GM23338 (cell line): Measurements from ENCODE around the gene CGREF1. TPM values are rescaled to one million over a fixed set of nuclear protein-coding genes. Genes with fewer than 3 reads are reported as not detected.

Experiments used
- ATAC-seq: fragments of 200-7000 bp; cut with Tn5 transposase; 3 replicates; pipeline ENCODE4 v1.9.1; 2020
- DNase-seq: peaks from one replicate; pipeline ENCODE4 v3.0.0-alpha.2; 2015; ENCODE audit warnings: low spot score
- H2AFZ ChIP-seq: fragments of 200-600 bp; sonication (generic); 2 replicates; pipeline ENCODE4 v1.8.0; 2016; ENCODE audit warnings: antibody characterized with exemption, mild to moderate bottlenecking, moderate library complexity
- H3F3A ChIP-seq: fragments of 200-600 bp; sonication (generic); replicated peaks from 2 replicates; pipeline ENCODE4 v1.8.0; 2017; ENCODE audit warnings: antibody characterized with exemption, mixed run types, low read depth
- H3K27ac ChIP-seq: fragments of 200-600 bp; sonication (generic); 2 replicates; pipeline ENCODE4 v1.6.1; 2016; ENCODE audit warnings: low read depth
- H3K27me3 ChIP-seq: fragments of 200-600 bp; sonication (generic); 2 replicates; pipeline ENCODE4 v1.8.0; 2016; ENCODE audit warnings: mild to moderate bottlenecking, mixed run types, moderate library complexity; ENCODE audit not compliant: insufficient read depth
- H3K36me3 ChIP-seq: fragments of 200-600 bp; sonication (generic); 2 replicates; pipeline ENCODE4 v1.8.0; 2016; ENCODE audit warnings: mild to moderate bottlenecking; ENCODE audit not compliant: insufficient read depth
- H3K4me1 ChIP-seq: fragments of 200-600 bp; sonication (generic); 2 replicates; pipeline ENCODE4 v1.8.0; 2016; ENCODE audit warnings: mild to moderate bottlenecking, moderate library complexity; ENCODE audit not compliant: insufficient read depth
- H3K4me2 ChIP-seq: fragments of 200-600 bp; sonication (generic); 2 replicates; pipeline ENCODE4 v1.7.1; 2017; ENCODE audit warnings: mixed run types
- H3K4me3 ChIP-seq: fragments of 200-600 bp; sonication (generic); 2 replicates; pipeline ENCODE4 v1.6.1; 2016; ENCODE audit warnings: mixed run types
- H3K79me2 ChIP-seq: fragments of 200-600 bp; sonication (generic); replicated peaks from 2 replicates; pipeline ENCODE4 v1.8.0; 2017; ENCODE audit warnings: mild to moderate bottlenecking; ENCODE audit not compliant: insufficient read depth
- H3K9me2 ChIP-seq: fragments of 200-600 bp; sonication (generic); 2 replicates; pipeline ENCODE4 v1.8.0; 2017; ENCODE audit not compliant: insufficient read depth
- H4K20me1 ChIP-seq: fragments of 200-600 bp; sonication (generic); replicated peaks from 2 replicates; pipeline ENCODE4 v1.8.0; 2017; ENCODE audit warnings: mild to moderate bottlenecking; ENCODE audit not compliant: insufficient read depth
- H3K27ac Mint-ChIP-seq: 2 replicates; pipeline ENCODE4 v1.8.0; 2020; ENCODE audit warnings: inconsistent platforms, mild to moderate bottlenecking, moderate library complexity, mixed read lengths
- H3K27me3 Mint-ChIP-seq: 3 replicates; pipeline ENCODE4 v1.8.0; 2022; ENCODE audit warnings: low read depth, mild to moderate bottlenecking, moderate library complexity, mixed read lengths, inconsistent platforms; ENCODE audit not compliant: insufficient read depth, poor library complexity
- H3K36me3 Mint-ChIP-seq: 3 replicates; pipeline ENCODE4 v1.8.0; 2021; ENCODE audit warnings: low read depth, mild to moderate bottlenecking, inconsistent platforms, moderate library complexity, mixed read lengths
- H3K4me1 Mint-ChIP-seq: 3 replicates; pipeline ENCODE4 v1.8.0; 2020; ENCODE audit warnings: mild to moderate bottlenecking, inconsistent platforms, mixed read lengths
- H3K4me3 Mint-ChIP-seq: 3 replicates; pipeline ENCODE4 v1.8.0; 2021; ENCODE audit warnings: moderate library complexity, mild to moderate bottlenecking, inconsistent platforms, mixed read lengths
- H3K9me3 Mint-ChIP-seq: 3 replicates; pipeline ENCODE4 v1.8.0; 2020; ENCODE audit warnings: moderate library complexity, mild to moderate bottlenecking, inconsistent platforms, mixed read lengths
- CTCF ChIP-seq, 2 experiments: fragments of 200-600 bp in 1 of 2; sonication (generic) in 1 of 2; conservative IDR thresholded peaks; 2 replicates each; pipeline versions ENCODE4 v1.5.1 to v1.6.1; 2016 to 2017; ENCODE audit warnings: antibody characterized with exemption in 2 of 2, low read depth in 2 of 2, mild to moderate bottlenecking in 2 of 2, moderate library complexity in 1 of 2
- ETS1 ChIP-seq: IDR thresholded peaks from 2 replicates; pipeline ENCODE4 v1.6.1; 2016; ENCODE audit warnings: antibody characterized with exemption
- EZH2 ChIP-seq: fragments of 200-600 bp; sonication (generic); IDR thresholded peaks from one replicate; pipeline ENCODE4 v1.8.0; 2017; ENCODE audit warnings: antibody characterized with exemption, mild to moderate bottlenecking, low read depth; ENCODE audit not compliant: unreplicated experiment
- EZH2phosphoT487 ChIP-seq: fragments of 200-600 bp; sonication (generic); IDR thresholded peaks from one replicate; pipeline ENCODE4 v1.8.1; 2018; ENCODE audit warnings: antibody characterized with exemption; ENCODE audit not compliant: unreplicated experiment
- JUNB ChIP-seq: IDR thresholded peaks from one replicate; pipeline ENCODE4 v1.6.1; 2016; ENCODE audit warnings: antibody characterized with exemption; ENCODE audit not compliant: unreplicated experiment
- NANOG ChIP-seq: IDR thresholded peaks from 2 replicates; pipeline ENCODE4 v1.6.1; 2016; ENCODE audit warnings: antibody characterized with exemption, borderline replicate concordance
- POLR2AphosphoS5 ChIP-seq: IDR thresholded peaks from 2 replicates; pipeline ENCODE4 v1.6.1; 2016; ENCODE audit warnings: antibody characterized with exemption, low read depth
- REST ChIP-seq: IDR thresholded peaks from one replicate; pipeline ENCODE4 v1.6.1; 2018; ENCODE audit warnings: antibody characterized with exemption; ENCODE audit not compliant: unreplicated experiment
- STAT1 ChIP-seq: IDR thresholded peaks from one replicate; pipeline ENCODE4 v1.6.1; 2016; ENCODE audit warnings: antibody characterized with exemption; ENCODE audit not compliant: unreplicated experiment
- ZNF331 ChIP-seq: fragments of 250-450 bp; sonication (Bioruptor Pico); IDR thresholded peaks from 2 replicates; pipeline ENCODE4 v1.5.0; 2020; ENCODE audit warnings: low read depth, mild to moderate bottlenecking, moderate library complexity
- ZNF462 ChIP-seq: fragments of 250-450 bp; sonication (Bioruptor Pico); IDR thresholded peaks from 2 replicates; pipeline ENCODE4 v1.5.0; 2020; ENCODE audit warnings: mild to moderate bottlenecking, moderate library complexity
- polyA plus RNA-seq: library from polyadenylated mRNA; unstranded; fragments of >200 nt; fragmentation: Nextera tagmentation; extraction: Ambion mirVana; gene quantifications from 2 replicates; pipeline ENCODE4 v1.2.1, GENCODE V29; 2016
- total RNA-seq: library from RNA; depleted of rRNA; stranded (reverse); fragments of >200 nt; shearing (Covaris generic); gene quantifications from 2 replicates; pipeline ENCODE4 v1.2.3, GENCODE V29; 2014

The CGREF1 gene
- total and polyA plus RNA-seq, 2 experiments from 2014 or later = 4.1 to 4.5 TPM

- Histone ChIP-seq H3K4me1 (peaks cover 18% of the 10 kb centered on the region), H3K9me2 (no peaks in the 10 kb centered on the region), H3K79me2 (peaks cover 14% of the 10 kb centered on the region), H3K36me3 (no peaks in the 10 kb centered on the region), H2AFZ (no peak overlapping the region), H3K27me3 (no peaks in the 10 kb centered on the region), H4K20me1 (peaks cover 7% of the 10 kb centered on the region), H3K27ac (no peak overlapping the region), H3K4me3 (no peak overlapping the region), H3F3A (peaks cover 7% of the 10 kb centered on the region; the same call in 1 of the 2 replicates), H3K4me2 (no peak overlapping the region)
- Mint-ChIP-seq H3K36me3 (peaks cover 7% of the 10 kb centered on the region), H3K4me1 (peaks cover 20% of the 10 kb centered on the region), H3K4me3 (no peak overlapping the region), H3K27ac (no peak overlapping the region), H3K9me3 (no peaks in the 10 kb centered on the region; the same call in 2 of the 3 replicates), H3K27me3 (peaks cover 18% of the 10 kb centered on the region)
- ATAC-seq (no peak), DNase-seq (no peak)
- TF ChIP-seq ZNF462 (CRISPR knock-in tag) (no peak), ETS1 (no peak), NANOG (no peak), STAT1 (no peak), EZH2phosphoT487 (no peak), REST (no peak), ZNF331 (no peak), CTCF (conservative IDR thresholded peaks at IDR 0.05; ENCODE audit: low read depth in 2 of 2) (no peak), JUNB (no peak), EZH2 (no peak), POLR2AphosphoS5 (no peak)
Observed at GRCh38 chr2:27074738-27075565, 44.0 kb downstream of the CGREF1 start.
